Cardiac fibroblast (primary cell): ENCODE results near the gene INPP5J.

ENCODE experiments used
- DNase-seq, 2 donors: peaks; one replicate each; pipeline versions ENCODE4 v3.0.0 to v3.0.0-alpha.2; 2010; ENCODE audit warnings: low read depth in 2 of 2
- H3K4me3 ChIP-seq, 2 donors: replicated peaks in 1 of 2; 1 replicate in 1 of 2; 2 replicates in 1 of 2; pipeline ENCODE4 v1.5.1; 2011; ENCODE audit warnings: low read depth in 2 of 2, low read length in 2 of 2, mild to moderate bottlenecking in 2 of 2, moderate library complexity in 1 of 2
- TF ChIP-seq, protein P1 (sequence below): IDR thresholded peaks from one replicate; pipeline ENCODE4 v1.5.1; 2011; ENCODE audit warnings: low read depth, mild to moderate bottlenecking, low read length, inconsistent platforms

Gene INPP5J

DNA sequence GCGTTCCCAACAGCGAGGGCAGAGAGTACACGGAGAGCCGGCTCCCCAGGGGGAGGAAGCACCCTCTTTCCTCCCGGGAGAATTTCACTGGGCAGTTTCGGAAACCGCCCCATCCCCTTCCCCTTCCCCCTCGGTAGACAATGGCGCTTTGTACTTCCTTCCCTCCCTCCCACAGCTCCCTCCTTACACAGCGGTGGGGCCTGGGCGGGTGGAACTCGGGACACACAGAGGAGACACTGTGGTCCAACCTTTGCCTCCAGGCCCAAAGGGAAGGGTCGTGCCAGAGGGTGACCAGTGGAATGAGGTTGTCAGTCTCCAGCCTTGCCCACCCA is 37.3 kb upstream of the INPP5J start:
- TF ChIP-seq, protein P1, sequence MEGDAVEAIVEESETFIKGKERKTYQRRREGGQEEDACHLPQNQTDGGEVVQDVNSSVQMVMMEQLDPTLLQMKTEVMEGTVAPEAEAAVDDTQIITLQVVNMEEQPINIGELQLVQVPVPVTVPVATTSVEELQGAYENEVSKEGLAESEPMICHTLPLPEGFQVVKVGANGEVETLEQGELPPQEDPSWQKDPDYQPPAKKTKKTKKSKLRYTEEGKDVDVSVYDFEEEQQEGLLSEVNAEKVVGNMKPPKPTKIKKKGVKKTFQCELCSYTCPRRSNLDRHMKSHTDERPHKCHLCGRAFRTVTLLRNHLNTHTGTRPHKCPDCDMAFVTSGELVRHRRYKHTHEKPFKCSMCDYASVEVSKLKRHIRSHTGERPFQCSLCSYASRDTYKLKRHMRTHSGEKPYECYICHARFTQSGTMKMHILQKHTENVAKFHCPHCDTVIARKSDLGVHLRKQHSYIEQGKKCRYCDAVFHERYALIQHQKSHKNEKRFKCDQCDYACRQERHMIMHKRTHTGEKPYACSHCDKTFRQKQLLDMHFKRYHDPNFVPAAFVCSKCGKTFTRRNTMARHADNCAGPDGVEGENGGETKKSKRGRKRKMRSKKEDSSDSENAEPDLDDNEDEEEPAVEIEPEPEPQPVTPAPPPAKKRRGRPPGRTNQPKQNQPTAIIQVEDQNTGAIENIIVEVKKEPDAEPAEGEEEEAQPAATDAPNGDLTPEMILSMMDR: no peak
- peak; percentile 36 to 54 for DNase-seq
- peak overlapping the region; percentile 75 to 90 for H3K4me3 ChIP-seq

DNA sequence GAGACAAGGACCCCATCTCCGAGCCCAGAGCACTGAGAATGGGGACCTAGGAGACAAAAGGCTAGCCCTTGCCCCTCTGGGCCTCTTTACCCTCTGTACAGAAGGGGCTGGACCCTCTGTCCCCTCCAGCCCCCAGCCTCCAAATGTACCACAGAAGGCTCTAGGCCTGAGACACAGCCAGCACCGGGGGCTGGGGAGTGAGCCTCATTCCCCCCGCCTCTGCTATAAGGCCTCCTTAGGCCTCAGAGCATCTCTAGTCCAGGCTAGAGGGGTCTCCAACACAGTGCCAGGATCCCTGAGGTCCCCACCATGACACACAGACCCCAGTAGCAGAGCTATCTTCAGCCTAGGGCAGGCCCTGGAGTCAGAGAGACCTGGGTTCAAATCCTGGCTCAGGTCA is 36.8 kb upstream of the INPP5J start:
- H3K4me3 ChIP-seq: peak overlapping the region; percentile 75 to 90
- no peak for DNase-seq
- TF ChIP-seq, protein P1: no peak

DNA sequence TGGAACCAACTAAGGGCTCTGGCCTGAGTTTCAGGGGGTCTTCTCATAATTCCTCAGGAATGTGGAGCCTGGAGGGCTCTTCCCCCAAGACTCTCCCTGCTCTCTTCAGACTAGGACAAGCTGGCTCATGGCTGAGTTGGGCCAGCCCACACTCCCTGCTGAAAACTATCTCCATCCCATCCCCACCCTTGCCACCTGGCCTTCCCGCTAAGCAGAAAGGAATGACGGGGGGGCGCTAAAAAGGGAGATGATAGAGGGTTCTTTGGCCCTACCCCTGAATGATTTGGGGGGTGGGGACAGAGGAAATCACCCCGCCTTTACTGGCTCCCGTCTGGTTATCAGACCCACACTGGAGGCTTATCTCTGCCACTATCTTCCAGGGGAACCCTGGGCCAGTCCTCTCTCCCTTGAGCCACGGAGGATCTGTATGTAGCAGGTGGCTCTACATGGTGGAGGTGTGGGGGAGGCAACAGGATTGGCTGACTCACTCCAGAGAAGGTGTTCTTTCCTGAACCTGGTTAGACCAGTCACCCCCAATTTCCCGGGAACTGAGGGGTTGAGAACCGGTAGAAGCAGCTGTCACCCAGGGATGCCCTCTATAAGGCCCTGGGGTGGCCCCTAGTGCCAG is 35.9 kb upstream of the INPP5J start:
- no peak for DNase-seq
- H3K4me3 ChIP-seq: no peak overlapping the region
- TF ChIP-seq, protein P1: no peak

DNA sequence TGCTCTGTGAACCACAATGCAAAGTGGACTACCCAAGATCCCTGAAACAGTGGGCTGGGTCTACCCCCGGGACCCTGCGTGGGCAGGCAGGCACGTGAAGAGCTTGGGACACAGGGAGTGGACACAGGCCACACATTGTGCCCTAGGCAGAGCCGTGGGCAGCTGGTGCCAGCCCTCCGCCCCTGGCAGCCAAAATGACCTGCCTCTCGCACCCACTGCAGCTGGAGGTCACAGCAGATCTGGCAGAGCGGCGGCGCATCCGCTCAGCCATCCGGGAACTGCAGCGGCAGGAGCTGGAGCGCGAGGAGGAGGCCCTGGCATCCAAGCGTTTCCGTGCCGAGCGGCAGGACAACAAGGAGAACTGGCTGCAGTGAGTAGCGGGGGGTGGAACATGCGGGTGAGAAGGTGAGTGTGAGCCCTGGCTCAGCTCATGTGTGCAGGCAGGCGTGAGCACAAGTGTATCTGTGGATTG is 35.0 kb upstream of the INPP5J start:
- TF ChIP-seq, protein P1: no peak
- no peak overlapping the region for H3K4me3 ChIP-seq
- no peak for DNase-seq

DNA sequence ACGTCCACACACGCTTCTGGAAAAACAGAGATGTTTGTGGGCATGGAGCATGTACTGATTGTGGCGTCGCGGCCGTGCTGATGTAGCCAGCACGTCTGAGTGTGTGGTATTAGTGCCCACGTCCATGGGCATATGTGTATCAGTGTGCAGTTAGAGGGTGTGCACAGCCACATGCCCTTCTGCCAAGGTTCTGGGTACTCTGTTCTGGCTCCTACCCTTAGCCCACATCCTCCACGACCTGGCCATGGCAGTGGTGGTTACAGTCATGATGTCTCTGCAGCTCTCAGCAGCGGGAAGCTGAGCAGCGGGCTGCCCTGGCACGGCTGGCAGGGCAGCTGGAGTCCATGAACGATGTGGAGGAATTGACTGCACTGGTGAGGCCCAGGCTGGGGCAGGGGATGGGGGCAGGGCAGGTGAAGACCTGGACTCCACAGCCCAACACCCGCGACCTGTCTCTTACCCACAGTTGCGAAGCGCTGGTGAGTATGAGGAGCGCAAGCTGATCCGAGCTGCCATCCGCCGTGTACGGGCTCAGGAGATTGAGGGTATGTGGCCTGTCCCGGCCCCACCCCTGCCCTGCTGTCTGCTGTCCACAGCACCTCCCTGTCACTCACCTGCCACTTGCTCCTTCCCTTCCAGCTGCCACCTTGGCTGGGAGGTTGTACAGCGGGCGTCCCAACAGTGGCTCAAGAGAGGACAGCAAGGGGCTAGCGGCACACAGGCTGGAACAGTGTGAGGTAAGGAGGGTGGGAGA is 34.4 kb upstream of the INPP5J start:
- no peak overlapping the region for H3K4me3 ChIP-seq
- TF ChIP-seq, protein P1: no peak
- no peak for DNase-seq

DNA sequence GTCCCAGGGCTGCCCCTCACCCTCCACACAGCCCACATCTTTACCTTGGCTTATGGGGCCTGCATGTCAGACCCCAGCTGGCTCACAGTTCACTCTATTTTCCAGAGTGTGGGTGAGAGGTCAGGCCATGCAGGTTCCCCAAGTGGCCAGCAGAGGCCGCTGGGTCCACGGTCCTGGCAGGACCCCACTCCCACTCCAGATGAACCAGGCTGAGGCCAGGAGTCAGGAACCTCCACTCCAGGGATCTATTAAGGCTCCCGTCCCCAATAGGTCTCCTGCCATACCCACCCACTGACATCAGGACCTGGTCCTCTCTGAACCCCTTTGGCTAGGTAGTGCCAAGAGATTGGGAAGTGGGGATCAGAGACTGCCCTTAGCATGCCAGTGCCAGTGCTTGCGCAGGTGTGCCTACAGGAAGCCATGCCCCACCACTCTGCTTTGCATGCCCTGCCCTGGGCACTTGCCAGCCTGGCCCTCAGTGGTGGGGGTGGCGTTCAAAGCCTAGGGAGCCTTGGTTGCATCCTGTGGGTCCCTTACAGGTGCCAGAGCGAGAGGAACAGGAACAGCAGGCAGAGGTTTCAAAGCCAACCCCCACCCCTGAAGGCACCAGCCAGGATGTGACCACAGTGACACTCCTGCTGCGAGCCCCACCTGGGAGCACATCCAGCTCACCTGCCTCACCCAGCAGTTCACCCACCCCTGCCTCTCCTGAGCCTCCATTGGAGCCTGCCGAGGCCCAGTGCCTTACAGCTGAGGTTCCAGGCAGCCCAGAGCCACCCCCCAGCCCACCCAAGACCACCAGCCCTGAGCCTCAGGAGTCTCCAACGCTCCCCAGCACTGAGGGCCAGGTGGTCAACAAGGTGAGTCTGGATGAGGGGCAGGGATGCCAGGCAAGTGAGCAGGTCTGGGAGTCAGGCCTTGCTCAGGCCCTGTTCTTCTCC is 33.3 kb upstream of the INPP5J start:
- peak; percentile 41 to 68 for DNase-seq
- H3K4me3 ChIP-seq: no peak overlapping the region
- TF ChIP-seq, protein P1: peak; percentile 86
